NB4 (cell line): Measurements from ENCODE around the gene PSPC1.
"Not testable (repeated sequence)": the region's sequence is repeated elsewhere in the genome, so short reads cannot be mapped to it uniquely, and the experiment has no call there.

Experiments used
- CTCF ChIP-seq: IDR thresholded peaks from one replicate; pipeline ENCODE4 v1.5.1; 2012; ENCODE audit warnings: low read depth, low read length
- MAX ChIP-seq: IDR thresholded peaks from 2 replicates; pipeline ENCODE4 v1.6.1; 2011; ENCODE audit warnings: low read depth, low read length
- MYC ChIP-seq: IDR thresholded peaks from 2 replicates; pipeline ENCODE4 v1.6.1; 2011; ENCODE audit warnings: low read depth, low read length
- POLR2A ChIP-seq: IDR thresholded peaks from 2 replicates; pipeline ENCODE4 v1.6.1; 2011; ENCODE audit warnings: mild to moderate bottlenecking; ENCODE audit not compliant: insufficient read length; ENCODE audit errors: extremely low read depth

- TF ChIP-seq CTCF, MAX, POLR2A, MYC: not testable (repeated sequence)
Measured at GRCh38 chr13:19700963-19701362, 81.8 kb downstream of the PSPC1 start.
